Right lobe of liver (tissue), 6 donors: ENCODE data around the gene HSD17B12. TPM values are rescaled to one million over a fixed set of nuclear protein-coding genes. Genes with fewer than 3 reads are reported as not detected.

ENCODE experiments used
- ATAC-seq, 4 donors: fragments of 200-7000 bp; cut with Tn5 transposase; one replicate each; pipeline ENCODE4 v1.9.1; 2020; ENCODE audit warnings: mild to moderate bottlenecking in 4 of 4, moderate library complexity in 4 of 4
- DNase-seq, 3 donors: peaks; one replicate each; pipeline ENCODE4 v3.0.0-alpha.2; 2020
- H3K27ac ChIP-seq, 3 donors: fragments of 200-600 bp; one replicate each; pipeline ENCODE4 v1.8.0; 2022
- H3K27me3 ChIP-seq, 2 donors: fragments of 200-600 bp; one replicate each; pipeline ENCODE4 v1.8.0; 2022
- H3K36me3 ChIP-seq, 4 donors: fragments of 200-600 bp; sonication (generic) in 1 of 4; one replicate each; pipeline versions ENCODE4 v1.5.1 to v1.8.0; 2017 to 2022; ENCODE audit warnings: control low read depth in 1 of 4
- H3K4me1 ChIP-seq, 4 donors: fragments of 200-600 bp; sonication (generic) in 1 of 4; one replicate each; pipeline versions ENCODE4 v1.5.1 to v1.8.0; 2017 to 2022; ENCODE audit warnings: control low read depth in 1 of 4
- H3K4me3 ChIP-seq, 3 donors: fragments of 200-600 bp; one replicate each; pipeline ENCODE4 v1.8.0; 2022
- H3K9me3 ChIP-seq, 4 donors: fragments of 200-600 bp; sonication (generic) in 1 of 4; one replicate each; pipeline versions ENCODE4 v1.5.1 to v1.8.0; 2017 to 2022; ENCODE audit warnings: control low read depth in 1 of 4
- POLR2A ChIP-seq: fragments of 450-650 bp; IDR thresholded peaks from one replicate; pipeline ENCODE4 v1.6.1; 2017; ENCODE audit warnings: antibody characterized with exemption, mild to moderate bottlenecking
- WGBS: methylation state at CpG from one replicate; pipeline ENCODE4 v1.1.6; 2018; ENCODE audit warnings: low coverage, low lambda C conversion rate; ENCODE audit not compliant: insufficient coverage; ENCODE audit errors: missing lambda C conversion rate; 5-methylcytosine and 5-hydroxymethylcytosine counted together
- intact Hi-C, 2 donors: fragments of 100-400 bp; cut with DNase I; formaldehyde crosslinking; loops; one replicate each; pipeline versions ENCODE4 v1.11.2 to v1.14.1; 2022
- total RNA-seq, 6 experiments: library from RNA; depleted of rRNA in 2 of 6; stranded (reverse); fragments of >200 nt in 2 of 6; fragmentation: NEBNext Ultra II Directional in 3 of 6; extraction: Animal tissue kit (Norgen Biotek cat#: 25700) in 3 of 6; gene quantifications; one replicate each; pipeline versions ENCODE4 v1.1.0 to v1.2.4, GENCODE V29; 2016 to 2023
- TF ChIP-seq, protein P1 (sequence below), 4 donors: fragments of 200-600 bp in 3 of 4; fragments of 450-650 bp in 1 of 4; IDR thresholded peaks; one replicate each; pipeline versions ENCODE4 v1.5.1 to v1.8.0; 2016 to 2022; ENCODE audit warnings: antibody characterized with exemption in 4 of 4, mild to moderate bottlenecking in 2 of 4
- donor health status: DM: no; HTN: yes; CAD: no.
- donor health status: DM: no; HTN: no; CAD: no.
- donor health status: DM: no; HTN: no; CAD: no.
- donor health status: DM: no; HTN: yes; CAD: no.
- donor health status: DM: no; HTN: yes; CAD: no.

The HSD17B12 gene
- total RNA-seq, 6 experiments from 2014 or later, result 68.3 to 107 (median 93.2) TPM

DNA sequence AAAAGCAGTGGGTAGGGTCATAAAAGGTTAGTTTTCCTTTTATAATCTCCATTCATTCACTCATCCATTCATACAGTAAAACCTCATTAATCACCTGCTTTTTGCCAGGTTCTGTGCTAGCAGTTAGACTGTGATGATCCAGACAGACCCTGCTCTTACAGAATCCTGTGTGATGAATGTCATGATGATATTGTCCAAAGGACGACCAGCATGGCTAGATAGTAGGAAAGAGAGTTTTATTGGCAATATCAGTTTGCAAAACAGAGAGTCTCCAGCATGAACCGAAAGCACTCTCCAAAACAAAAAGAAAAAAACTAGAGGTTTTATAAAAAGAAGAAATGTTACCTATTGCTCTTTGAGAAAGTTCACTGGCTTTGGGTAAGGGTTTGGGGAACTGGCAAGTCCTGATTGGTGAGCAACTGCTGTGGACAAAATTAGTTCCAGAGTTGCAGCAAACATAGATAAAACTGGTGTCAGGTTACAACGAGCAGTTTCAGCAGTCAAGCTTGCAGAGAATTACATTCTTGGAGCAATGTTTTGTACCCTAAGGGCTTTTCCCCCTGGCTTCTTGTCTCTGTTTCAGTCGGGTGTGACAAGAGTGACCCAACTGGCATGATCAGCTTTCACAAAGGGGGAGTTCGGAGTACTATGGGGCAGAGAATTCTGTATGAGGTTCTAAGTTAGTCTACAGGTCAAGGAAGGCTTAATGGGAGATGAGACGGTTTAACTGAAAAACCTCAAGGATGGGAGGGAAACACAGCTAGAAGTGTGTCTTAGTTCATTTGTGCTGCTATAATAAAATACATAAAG lies 58.3 kb downstream of the HSD17B12 start:
- WGBS, result 53% methylated on average over 6 of the region's 6 CpGs
- no peak overlapping the region for H3K27ac ChIP-seq
- ATAC-seq, result peak in 1 of 4 donors; percentile 49
- intact Hi-C loops, result no loop called here
- H3K4me3 ChIP-seq, result no peak overlapping the region
- DNase-seq, result no peak
- no peaks in the 10 kb centered on the region for H3K9me3 ChIP-seq
- H3K27me3 ChIP-seq, result no peaks in the 10 kb centered on the region
- no peaks in the 10 kb centered on the region for H3K4me1 ChIP-seq
- H3K36me3 ChIP-seq, result no peaks in the 10 kb centered on the region
- TF ChIP-seq, protein P1, sequence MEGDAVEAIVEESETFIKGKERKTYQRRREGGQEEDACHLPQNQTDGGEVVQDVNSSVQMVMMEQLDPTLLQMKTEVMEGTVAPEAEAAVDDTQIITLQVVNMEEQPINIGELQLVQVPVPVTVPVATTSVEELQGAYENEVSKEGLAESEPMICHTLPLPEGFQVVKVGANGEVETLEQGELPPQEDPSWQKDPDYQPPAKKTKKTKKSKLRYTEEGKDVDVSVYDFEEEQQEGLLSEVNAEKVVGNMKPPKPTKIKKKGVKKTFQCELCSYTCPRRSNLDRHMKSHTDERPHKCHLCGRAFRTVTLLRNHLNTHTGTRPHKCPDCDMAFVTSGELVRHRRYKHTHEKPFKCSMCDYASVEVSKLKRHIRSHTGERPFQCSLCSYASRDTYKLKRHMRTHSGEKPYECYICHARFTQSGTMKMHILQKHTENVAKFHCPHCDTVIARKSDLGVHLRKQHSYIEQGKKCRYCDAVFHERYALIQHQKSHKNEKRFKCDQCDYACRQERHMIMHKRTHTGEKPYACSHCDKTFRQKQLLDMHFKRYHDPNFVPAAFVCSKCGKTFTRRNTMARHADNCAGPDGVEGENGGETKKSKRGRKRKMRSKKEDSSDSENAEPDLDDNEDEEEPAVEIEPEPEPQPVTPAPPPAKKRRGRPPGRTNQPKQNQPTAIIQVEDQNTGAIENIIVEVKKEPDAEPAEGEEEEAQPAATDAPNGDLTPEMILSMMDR (IDR thresholded peaks at IDR 0.05), result no peak
- TF ChIP-seq POLR2A, result no peak

GRCh38 chr11:43746670-43747069 lies 66.1 kb downstream of the HSD17B12 start:
- Histone ChIP-seq H3K4me1 (no peaks in the 10 kb centered on the region), H3K4me3 (no peak overlapping the region), H3K9me3 (no peaks in the 10 kb centered on the region), H3K27me3 (no peaks in the 10 kb centered on the region), H3K27ac (no peak overlapping the region), H3K36me3 (no peaks in the 10 kb centered on the region)
- TF ChIP-seq, protein P1 (IDR thresholded peaks at IDR 0.05), result no peak
- no peak for TF ChIP-seq POLR2A
- DNase-seq (no peak), ATAC-seq (no peak)
- intact Hi-C loops, result no loop called here
- WGBS, result 84% methylated on average over 3 of the region's 3 CpGs

- ATAC-seq (no peak), DNase-seq (no peak)
- Histone ChIP-seq H3K9me3 (no peaks in the 10 kb centered on the region), H3K27ac (no peak overlapping the region), H3K27me3 (no peaks in the 10 kb centered on the region), H3K36me3 (no peaks in the 10 kb centered on the region), H3K4me3 (no peak overlapping the region), H3K4me1 (no peaks in the 10 kb centered on the region)
- 80% methylated on average over 6 of the region's 7 CpGs for WGBS
- intact Hi-C loops, result no loop called here
- TF ChIP-seq, protein P1 (IDR thresholded peaks at IDR 0.05), result no peak
- TF ChIP-seq POLR2A, result no peak
Observed at GRCh38 chr11:43747130-43747802, 66.7 kb downstream of the HSD17B12 start.

GRCh38 chr11:43748095-43748494 lies 67.6 kb downstream of the HSD17B12 start:
- no peak for ATAC-seq
- Histone ChIP-seq H3K27ac (no peak overlapping the region), H3K4me3 (no peak overlapping the region), H3K27me3 (no peaks in the 10 kb centered on the region), H3K4me1 (no peaks in the 10 kb centered on the region), H3K9me3 (no peaks in the 10 kb centered on the region), H3K36me3 (no peaks in the 10 kb centered on the region)
- no peak for TF ChIP-seq POLR2A
- TF ChIP-seq, protein P1 (IDR thresholded peaks at IDR 0.05), result no peak
- WGBS, result 100% methylated on average over 2 of the region's 2 CpGs
- DNase-seq, result no peak
- intact Hi-C loops, result no loop called here
